Stimulated activated CD4-positive, alpha-beta T cell treated with anti-CD3 and anti-CD28 coated beads, Interleukin-4, amount 100 ng/mL, for 24 hours (primary cell): Measurements from ENCODE around the gene XBP1.
"Not testable (repeated sequence)": the region's sequence is repeated elsewhere in the genome, so short reads cannot be mapped to it uniquely, and the experiment has no call there.

Experiments used
- DNase-seq: peaks from one replicate; pipeline ENCODE4 v3.0.0-alpha.2; 2020

XBP1 gene

GRCh38 chr22:28791841-28792490 lies 8.4 kb downstream of the XBP1 start:
- no peak for DNase-seq

GRCh38 chr22:28791124-28791523 lies 9.2 kb downstream of the XBP1 start:
- DNase-seq, result no peak

GRCh38 chr22:28788601-28789000 lies 11.8 kb downstream of the XBP1 start:
- no peak for DNase-seq

- no peak for DNase-seq
Observed at GRCh38 chr22:28783786-28784671, 16.3 kb downstream of the XBP1 start.

- DNase-seq, result no peak
Observed at GRCh38 chr22:28780296-28780695, 20.1 kb downstream of the XBP1 start.

- no peak for DNase-seq
Observed at GRCh38 chr22:28779833-28780232, 20.5 kb downstream of the XBP1 start.

- DNase-seq, result no peak
Observed at GRCh38 chr22:28774378-28774777, 26.0 kb downstream of the XBP1 start.

GRCh38 chr22:28773461-28773867 lies 26.9 kb downstream of the XBP1 start:
- DNase-seq, result no peak

- peak; percentile 94 for DNase-seq
Observed at GRCh38 chr22:28772633-28773460, 27.5 kb downstream of the XBP1 start, which contains the start of gene CCDC117. Gene CCDC117, plus strand, starts transcription at chr22:28772695. Its CDS starts 155 bp downstream, at chr22:28772850.

GRCh38 chr22:28771195-28771791 lies 29.1 kb downstream of the XBP1 start:
- no peak for DNase-seq

GRCh38 chr22:28769394-28770085 lies 30.8 kb downstream of the XBP1 start:
- DNase-seq, result no peak

GRCh38 chr22:28768701-28769393 lies 31.5 kb downstream of the XBP1 start:
- no peak for DNase-seq

- DNase-seq, result no peak
Observed at GRCh38 chr22:28766628-28767027, 33.7 kb downstream of the XBP1 start.

- DNase-seq, result not testable (repeated sequence)
Observed at GRCh38 chr22:28762000-28762399, 38.4 kb downstream of the XBP1 start.

GRCh38 chr22:28761449-28761755 lies 39.0 kb downstream of the XBP1 start:
- DNase-seq, result no peak

GRCh38 chr22:28759861-28760560 lies 40.4 kb downstream of the XBP1 start:
- no peak for DNase-seq

GRCh38 chr22:28754512-28754911 lies 45.9 kb downstream of the XBP1 start:
- DNase-seq, result not testable (repeated sequence)

- DNase-seq, result no peak
Observed at GRCh38 chr22:28750471-28750881, 49.9 kb downstream of the XBP1 start.
